Hepatocyte (in vitro differentiated cells): ENCODE measurements around the gene CYP17A1. TPM values are rescaled to one million over a fixed set of nuclear protein-coding genes. Genes with fewer than 3 reads are reported as not detected.

Experiments
- DNase-seq: peaks from one replicate; pipeline ENCODE4 v3.0.0-alpha.2; 2016; ENCODE audit warnings: low spot score
- H2AFZ ChIP-seq: fragments of 200-600 bp; sonication (generic); 2 replicates; pipeline ENCODE4 v1.6.0; 2016; ENCODE audit warnings: antibody characterized with exemption, mild to moderate bottlenecking
- H3K27ac ChIP-seq: fragments of 200-600 bp; sonication (generic); 2 replicates; pipeline ENCODE4 v1.5.1; 2016; ENCODE audit warnings: mild to moderate bottlenecking
- H3K27me3 ChIP-seq: fragments of 200-600 bp; sonication (generic); 2 replicates; pipeline ENCODE4 v1.6.1; 2016
- H3K36me3 ChIP-seq: fragments of 200-600 bp; sonication (generic); replicated peaks from 2 replicates; pipeline ENCODE4 v1.5.1; 2016; ENCODE audit warnings: low read depth; ENCODE audit not compliant: insufficient read depth
- H3K4me1 ChIP-seq: fragments of 200-600 bp; sonication (generic); 2 replicates; pipeline ENCODE4 v1.5.1; 2016; ENCODE audit warnings: mild to moderate bottlenecking, moderate library complexity; ENCODE audit not compliant: insufficient read depth
- H3K4me2 ChIP-seq: fragments of 200-600 bp; sonication (generic); 2 replicates; pipeline ENCODE4 v1.6.0; 2016
- H3K4me3 ChIP-seq: fragments of 200-600 bp; sonication (generic); 2 replicates; pipeline ENCODE4 v1.5.1; 2016; ENCODE audit warnings: mild to moderate bottlenecking
- H3K79me2 ChIP-seq: fragments of 200-600 bp; sonication (generic); 2 replicates; pipeline ENCODE4 v1.6.0; 2017; ENCODE audit warnings: mild to moderate bottlenecking
- H3K9me2 ChIP-seq: fragments of 200-600 bp; sonication (generic); replicated peaks from 2 replicates; pipeline ENCODE4 v1.6.0; 2017; ENCODE audit warnings: mild to moderate bottlenecking; ENCODE audit not compliant: insufficient read depth
- H3K9me3 ChIP-seq: fragments of 200-600 bp; sonication (generic); 2 replicates; pipeline ENCODE4 v1.5.1; 2016; ENCODE audit warnings: low read depth, mild to moderate bottlenecking
- H4K20me1 ChIP-seq: fragments of 200-600 bp; sonication (generic); 2 replicates; pipeline ENCODE4 v1.6.0; 2016; ENCODE audit warnings: mild to moderate bottlenecking; ENCODE audit not compliant: insufficient read depth, poor library complexity, severe bottlenecking
- CTCF ChIP-seq: fragments of 200-600 bp; sonication (generic); IDR thresholded peaks from 2 replicates; pipeline ENCODE4 v1.5.1; 2016; ENCODE audit warnings: antibody characterized with exemption, mild to moderate bottlenecking; ENCODE audit not compliant: poor library complexity
- EZH2 ChIP-seq: fragments of 200-600 bp; sonication (generic); IDR thresholded peaks from 2 replicates; pipeline ENCODE4 v1.6.1; 2016; ENCODE audit warnings: antibody characterized with exemption, mild to moderate bottlenecking, borderline replicate concordance
- EZH2phosphoT487 ChIP-seq: fragments of 200-600 bp; sonication (generic); IDR thresholded peaks from one replicate; pipeline ENCODE4 v1.6.1; 2018; ENCODE audit warnings: antibody characterized with exemption, mild to moderate bottlenecking, low read depth, moderate library complexity; ENCODE audit not compliant: unreplicated experiment, severe bottlenecking
- WGBS: methylation state at CpG from one replicate; pipeline ENCODE4 v1.1.6; 2016; ENCODE audit warnings: low lambda C conversion rate; ENCODE audit errors: missing lambda C conversion rate; 5-methylcytosine and 5-hydroxymethylcytosine counted together
- polyA plus RNA-seq: library from polyadenylated mRNA; unstranded; fragments of >200 nt; fragmentation: Nextera tagmentation; extraction: Ambion mirVana; gene quantifications from 2 replicates; pipeline ENCODE4 v1.2.1, GENCODE V29; 2016
- total RNA-seq: library from RNA; depleted of rRNA; stranded (reverse); fragments of >200 nt; gene quantifications from 2 replicates; pipeline ENCODE4 v1.2.3, GENCODE V29; 2014

Gene CYP17A1
- total and polyA plus RNA-seq, 2 experiments from 2014 or later: not detected

- Histone ChIP-seq H2AFZ (no peak overlapping the region), H3K4me1 (peaks cover 14% of the 10 kb centered on the region), H4K20me1 (no peaks in the 10 kb centered on the region), H3K36me3 (no peaks in the 10 kb centered on the region), H3K4me3 (no peak overlapping the region), H3K4me2 (peak overlapping the region; percentile 18), H3K27ac (peak overlapping the region; percentile 74), H3K27me3 (no peaks in the 10 kb centered on the region), H3K9me3 (no peaks in the 10 kb centered on the region), H3K9me2 (no peaks in the 10 kb centered on the region), H3K79me2 (peaks cover 80% of the 10 kb centered on the region)
- TF ChIP-seq CTCF (no peak), EZH2 (no peak), EZH2phosphoT487 (no peak)
- WGBS: 75% methylated on average over 8 of the region's 8 CpGs
- no peak for DNase-seq
Measured at GRCh38 chr10:102791754-102792395, 45.3 kb downstream of the CYP17A1 start.

DNA sequence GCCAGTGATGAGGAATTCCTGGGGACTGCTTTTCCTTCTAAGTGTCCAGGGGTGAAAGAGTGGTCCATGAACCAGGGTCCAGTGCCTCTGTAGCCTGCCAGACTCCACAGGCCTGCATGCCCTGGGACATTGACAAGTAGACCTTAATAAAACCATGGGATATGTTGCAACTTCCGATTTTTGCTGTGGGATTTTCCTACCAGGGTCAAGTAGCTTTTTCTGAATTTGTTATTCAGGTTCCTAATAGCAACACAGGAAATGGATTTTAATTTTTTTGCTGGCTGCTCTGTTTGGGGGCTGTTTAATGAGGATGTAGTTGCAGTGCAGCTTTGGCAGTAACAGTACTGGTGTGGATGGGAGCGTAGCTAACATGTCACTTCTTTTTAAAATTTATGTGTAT, 51.4 kb downstream of the CYP17A1 start:
- no peaks in the 10 kb centered on the region for H3K9me2 ChIP-seq
- no peak for TF ChIP-seq CTCF
- no peak for TF ChIP-seq EZH2
- TF ChIP-seq EZH2phosphoT487: no peak
- H3K4me2 ChIP-seq: no peak overlapping the region
- no peak overlapping the region for H2AFZ ChIP-seq
- DNase-seq: no peak
- peaks cover 3% of the 10 kb centered on the region for H4K20me1 ChIP-seq
- H3K27me3 ChIP-seq: no peaks in the 10 kb centered on the region
- H3K27ac ChIP-seq: no peak overlapping the region
- peaks cover 85% of the 10 kb centered on the region for H3K79me2 ChIP-seq
- H3K36me3 ChIP-seq: no peaks in the 10 kb centered on the region
- H3K9me3 ChIP-seq: no peaks in the 10 kb centered on the region
- H3K4me3 ChIP-seq: no peak overlapping the region
- WGBS: 85% methylated on average over 2 of the region's 2 CpGs
- H3K4me1 ChIP-seq: peaks cover 27% of the 10 kb centered on the region

GRCh38 chr10:102783568-102783967, 53.6 kb downstream of the CYP17A1 start:
- no peak overlapping the region for H3K4me3 ChIP-seq
- no peak for TF ChIP-seq CTCF
- TF ChIP-seq EZH2phosphoT487: no peak
- no peak for TF ChIP-seq EZH2
- peaks cover 45% of the 10 kb centered on the region for H3K4me1 ChIP-seq
- DNase-seq: no peak
- peaks cover 85% of the 10 kb centered on the region for H3K79me2 ChIP-seq
- H2AFZ ChIP-seq: no peak overlapping the region
- no peaks in the 10 kb centered on the region for H3K27me3 ChIP-seq
- peaks cover 3% of the 10 kb centered on the region for H4K20me1 ChIP-seq
- H3K27ac ChIP-seq: peak overlapping the region; percentile 88
- H3K36me3 ChIP-seq: no peaks in the 10 kb centered on the region
- H3K9me2 ChIP-seq: no peaks in the 10 kb centered on the region
- peak overlapping the region; percentile 58 for H3K4me2 ChIP-seq
- H3K9me3 ChIP-seq: no peaks in the 10 kb centered on the region
- 50% methylated on average over 1 of the region's 1 CpG for WGBS
